Neural cell (in vitro differentiated cells): Measurements from ENCODE around the gene POLE4. TPM values are rescaled to one million over a fixed set of nuclear protein-coding genes. Genes with fewer than 3 reads are reported as not detected.

Experiments used
- H2AFZ ChIP-seq: fragments of 200-600, 300-800 bp; sonication (generic), shearing (Covaris generic); 2 replicates; pipeline ENCODE4 v1.6.0; 2014; ENCODE audit warnings: low read depth, mild to moderate bottlenecking, antibody characterized with exemption, low read length, moderate library complexity
- H3F3A ChIP-seq: fragments of 200-600 bp; shearing (Covaris generic); 2 replicates; pipeline ENCODE4 v1.6.1; 2016; ENCODE audit warnings: mild to moderate bottlenecking, moderate library complexity, mixed read lengths, antibody characterized with exemption, low read length; ENCODE audit not compliant: insufficient read depth, poor library complexity, severe bottlenecking
- H3K27ac ChIP-seq: fragments of 200-600, 300-800 bp; sonication (generic), shearing (Covaris generic); 2 replicates; pipeline ENCODE4 v1.5.1; 2014; ENCODE audit warnings: mild to moderate bottlenecking, low read length, moderate library complexity
- H3K27me3 ChIP-seq: fragments of 300-800, 200-600 bp; sonication (generic), shearing (Covaris generic); 2 replicates; pipeline ENCODE4 v1.6.0; 2014; ENCODE audit warnings: mild to moderate bottlenecking, low read depth, low read length, moderate library complexity; ENCODE audit not compliant: insufficient read depth
- H3K36me3 ChIP-seq: fragments of 300-800, 200-600 bp; sonication (generic), shearing (Covaris generic); 2 replicates; pipeline ENCODE4 v1.5.1; 2014; ENCODE audit warnings: mild to moderate bottlenecking, antibody characterized with exemption, low read length, moderate library complexity; ENCODE audit not compliant: insufficient read depth
- H3K4me2 ChIP-seq: fragments of 300-800, 200-600 bp; sonication (generic), shearing (Covaris generic); 2 replicates; pipeline ENCODE4 v1.6.0; 2014; ENCODE audit warnings: mild to moderate bottlenecking, low read length
- H3K4me3 ChIP-seq: fragments of 300-800, 200-600 bp; sonication (generic), shearing (Covaris generic); 2 replicates; pipeline ENCODE4 v1.5.1; 2014; ENCODE audit warnings: mild to moderate bottlenecking, low read length, moderate library complexity
- H3K79me2 ChIP-seq: fragments of 200-600 bp; shearing (Covaris generic); replicated peaks from 2 replicates; pipeline ENCODE4 v1.6.0; 2014; ENCODE audit warnings: mild to moderate bottlenecking, low read length, moderate library complexity; ENCODE audit not compliant: insufficient read depth
- H3K9ac ChIP-seq: fragments of 300-800, 200-600 bp; sonication (generic), shearing (Covaris generic); 2 replicates; pipeline ENCODE4 v1.6.1; 2016; ENCODE audit warnings: mild to moderate bottlenecking, low read length, mixed read lengths
- H3K9me2 ChIP-seq: fragments of 200-600 bp; shearing (Covaris generic); 2 replicates; pipeline ENCODE4 v1.6.1; 2016; ENCODE audit warnings: mild to moderate bottlenecking, low read length, mixed read lengths; ENCODE audit not compliant: insufficient read depth
- H3K9me3 ChIP-seq: fragments of 200-600, 300-800 bp; sonication (generic), shearing (Covaris generic); 2 replicates; pipeline ENCODE4 v1.6.1; 2016; ENCODE audit warnings: mild to moderate bottlenecking, mixed run types, low read length, moderate library complexity, mixed read lengths
- H4K20me1 ChIP-seq: fragments of 200-600 bp; shearing (Covaris generic); 2 replicates; pipeline ENCODE4 v1.6.1; 2016; ENCODE audit warnings: mild to moderate bottlenecking, mixed run types; ENCODE audit not compliant: insufficient read depth
- EP300 ChIP-seq: fragments of 450-650 bp; conservative IDR thresholded peaks from 2 replicates; pipeline ENCODE4 v1.6.1; 2014; ENCODE audit warnings: antibody characterized with exemption, mild to moderate bottlenecking, moderate library complexity; ENCODE audit not compliant: poor library complexity, severe bottlenecking
- EZH2 ChIP-seq: fragments of 200-600, 300-800 bp; shearing (Covaris generic), sonication (generic); IDR thresholded peaks from 2 replicates; pipeline ENCODE4 v1.6.1; 2014; ENCODE audit warnings: antibody characterized with exemption, low read length, borderline replicate concordance, mild to moderate bottlenecking; ENCODE audit not compliant: insufficient read depth, poor library complexity, severe bottlenecking
- MXI1 ChIP-seq: fragments of 450-650 bp; conservative IDR thresholded peaks from 2 replicates; pipeline ENCODE4 v1.6.1; 2014; ENCODE audit warnings: antibody characterized with exemption, mild to moderate bottlenecking; ENCODE audit not compliant: poor library complexity, severe bottlenecking
- POLR2AphosphoS5 ChIP-seq: IDR thresholded peaks from 2 replicates; pipeline ENCODE4 v1.6.1; 2012
- RAD21 ChIP-seq: fragments of 450-650 bp; conservative IDR thresholded peaks from 2 replicates; pipeline ENCODE4 v1.6.1; 2014; ENCODE audit warnings: antibody characterized with exemption, mild to moderate bottlenecking, moderate library complexity
- SMC3 ChIP-seq: fragments of 450-650 bp; conservative IDR thresholded peaks from 2 replicates; pipeline ENCODE4 v1.6.1; 2014; ENCODE audit warnings: antibody characterized with exemption, mild to moderate bottlenecking, moderate library complexity; ENCODE audit not compliant: poor library complexity
- TAF1 ChIP-seq: IDR thresholded peaks from 2 replicates; pipeline ENCODE4 v1.6.1; 2012; ENCODE audit warnings: low read depth
- polyA plus RNA-seq: library from polyadenylated mRNA; depleted of rRNA; stranded (reverse); fragments of >200 nt; gene quantifications from 2 replicates; pipeline ENCODE4 v1.2.3, GENCODE V29; 2014
- TF ChIP-seq, protein P1 (sequence below): fragments of 450-650 bp; IDR thresholded peaks from 2 replicates; pipeline ENCODE4 v1.5.1; 2014; ENCODE audit warnings: antibody characterized with exemption, mild to moderate bottlenecking, moderate library complexity; ENCODE audit not compliant: poor library complexity, severe bottlenecking
- TF ChIP-seq, protein P2 (sequence below): IDR thresholded peaks from 2 replicates; pipeline ENCODE4 v1.6.1; 2012; ENCODE audit warnings: borderline replicate concordance

The POLE4 gene
- polyA plus RNA-seq, 1 donor from 2014 or later, result 35.9 TPM

DNA sequence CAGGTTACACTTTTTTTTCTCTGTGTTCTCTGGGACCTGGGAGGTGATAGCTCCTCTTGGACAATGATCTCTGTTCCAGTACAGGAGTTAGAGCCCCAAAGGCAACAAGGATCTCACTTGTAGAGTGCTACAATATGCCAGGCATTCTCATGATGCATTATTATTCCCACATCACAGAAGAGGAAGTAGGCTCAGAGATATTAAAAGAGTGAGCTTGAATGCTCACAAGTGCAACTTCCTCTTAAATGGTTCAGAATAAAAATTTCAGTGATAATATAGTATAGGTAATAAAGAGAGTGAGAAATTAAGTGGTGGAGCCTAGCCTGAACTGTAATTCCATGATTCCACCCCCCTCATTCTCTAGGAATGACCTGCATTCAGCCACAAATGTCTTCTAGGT is 21.4 kb downstream of the POLE4 start:
- Histone ChIP-seq H3K27me3 (no peaks in the 10 kb centered on the region), H3K4me3 (no peak overlapping the region), H3K79me2 (no peaks in the 10 kb centered on the region), H3K9me3 (no peaks in the 10 kb centered on the region), H2AFZ (no peak overlapping the region), H3K9me2 (no peaks in the 10 kb centered on the region), H3K4me2 (no peak overlapping the region), H3K36me3 (no peaks in the 10 kb centered on the region), H3K27ac (no peak overlapping the region), H4K20me1 (no peaks in the 10 kb centered on the region), H3F3A (no peaks in the 10 kb centered on the region), H3K9ac (no peak overlapping the region)
- TF ChIP-seq EZH2, result no peak
- TF ChIP-seq MXI1, result no peak
- TF ChIP-seq, protein P1, sequence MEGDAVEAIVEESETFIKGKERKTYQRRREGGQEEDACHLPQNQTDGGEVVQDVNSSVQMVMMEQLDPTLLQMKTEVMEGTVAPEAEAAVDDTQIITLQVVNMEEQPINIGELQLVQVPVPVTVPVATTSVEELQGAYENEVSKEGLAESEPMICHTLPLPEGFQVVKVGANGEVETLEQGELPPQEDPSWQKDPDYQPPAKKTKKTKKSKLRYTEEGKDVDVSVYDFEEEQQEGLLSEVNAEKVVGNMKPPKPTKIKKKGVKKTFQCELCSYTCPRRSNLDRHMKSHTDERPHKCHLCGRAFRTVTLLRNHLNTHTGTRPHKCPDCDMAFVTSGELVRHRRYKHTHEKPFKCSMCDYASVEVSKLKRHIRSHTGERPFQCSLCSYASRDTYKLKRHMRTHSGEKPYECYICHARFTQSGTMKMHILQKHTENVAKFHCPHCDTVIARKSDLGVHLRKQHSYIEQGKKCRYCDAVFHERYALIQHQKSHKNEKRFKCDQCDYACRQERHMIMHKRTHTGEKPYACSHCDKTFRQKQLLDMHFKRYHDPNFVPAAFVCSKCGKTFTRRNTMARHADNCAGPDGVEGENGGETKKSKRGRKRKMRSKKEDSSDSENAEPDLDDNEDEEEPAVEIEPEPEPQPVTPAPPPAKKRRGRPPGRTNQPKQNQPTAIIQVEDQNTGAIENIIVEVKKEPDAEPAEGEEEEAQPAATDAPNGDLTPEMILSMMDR, result no peak
- TF ChIP-seq RAD21, result no peak
- TF ChIP-seq SMC3, result no peak
- no peak for TF ChIP-seq EP300
- TF ChIP-seq, protein P2, sequence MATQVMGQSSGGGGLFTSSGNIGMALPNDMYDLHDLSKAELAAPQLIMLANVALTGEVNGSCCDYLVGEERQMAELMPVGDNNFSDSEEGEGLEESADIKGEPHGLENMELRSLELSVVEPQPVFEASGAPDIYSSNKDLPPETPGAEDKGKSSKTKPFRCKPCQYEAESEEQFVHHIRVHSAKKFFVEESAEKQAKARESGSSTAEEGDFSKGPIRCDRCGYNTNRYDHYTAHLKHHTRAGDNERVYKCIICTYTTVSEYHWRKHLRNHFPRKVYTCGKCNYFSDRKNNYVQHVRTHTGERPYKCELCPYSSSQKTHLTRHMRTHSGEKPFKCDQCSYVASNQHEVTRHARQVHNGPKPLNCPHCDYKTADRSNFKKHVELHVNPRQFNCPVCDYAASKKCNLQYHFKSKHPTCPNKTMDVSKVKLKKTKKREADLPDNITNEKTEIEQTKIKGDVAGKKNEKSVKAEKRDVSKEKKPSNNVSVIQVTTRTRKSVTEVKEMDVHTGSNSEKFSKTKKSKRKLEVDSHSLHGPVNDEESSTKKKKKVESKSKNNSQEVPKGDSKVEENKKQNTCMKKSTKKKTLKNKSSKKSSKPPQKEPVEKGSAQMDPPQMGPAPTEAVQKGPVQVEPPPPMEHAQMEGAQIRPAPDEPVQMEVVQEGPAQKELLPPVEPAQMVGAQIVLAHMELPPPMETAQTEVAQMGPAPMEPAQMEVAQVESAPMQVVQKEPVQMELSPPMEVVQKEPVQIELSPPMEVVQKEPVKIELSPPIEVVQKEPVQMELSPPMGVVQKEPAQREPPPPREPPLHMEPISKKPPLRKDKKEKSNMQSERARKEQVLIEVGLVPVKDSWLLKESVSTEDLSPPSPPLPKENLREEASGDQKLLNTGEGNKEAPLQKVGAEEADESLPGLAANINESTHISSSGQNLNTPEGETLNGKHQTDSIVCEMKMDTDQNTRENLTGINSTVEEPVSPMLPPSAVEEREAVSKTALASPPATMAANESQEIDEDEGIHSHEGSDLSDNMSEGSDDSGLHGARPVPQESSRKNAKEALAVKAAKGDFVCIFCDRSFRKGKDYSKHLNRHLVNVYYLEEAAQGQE, result no peak
- no peak for TF ChIP-seq TAF1
- no peak for TF ChIP-seq POLR2AphosphoS5

DNA sequence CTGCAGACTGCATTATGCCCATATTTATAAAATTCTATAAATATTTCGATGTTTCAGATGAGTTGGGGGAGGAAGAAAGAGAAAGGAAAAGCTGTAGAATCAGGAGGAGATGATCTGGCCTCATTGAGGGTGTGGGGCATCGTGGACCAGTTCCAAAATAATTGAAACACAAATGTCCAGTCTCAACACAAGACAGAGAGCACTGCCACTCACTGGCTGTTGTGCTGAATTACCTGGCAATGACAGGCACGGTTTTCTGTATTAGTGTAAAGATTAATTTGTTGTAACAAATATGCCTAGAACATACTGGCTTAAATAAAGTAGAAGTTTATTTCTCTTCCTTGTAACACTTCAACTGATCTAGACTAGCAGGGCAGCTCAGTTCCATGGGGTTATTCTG is 24.1 kb downstream of the POLE4 start:
- Histone ChIP-seq H3K27me3 (no peaks in the 10 kb centered on the region), H2AFZ (no peak overlapping the region), H3K9me3 (no peaks in the 10 kb centered on the region), H3K27ac (no peak overlapping the region), H3F3A (no peaks in the 10 kb centered on the region), H3K4me2 (no peak overlapping the region), H3K36me3 (no peaks in the 10 kb centered on the region), H3K9me2 (no peaks in the 10 kb centered on the region), H3K9ac (no peak overlapping the region), H4K20me1 (no peaks in the 10 kb centered on the region), H3K4me3 (no peak overlapping the region), H3K79me2 (no peaks in the 10 kb centered on the region)
- no peak for TF ChIP-seq EP300
- TF ChIP-seq, protein P1, result no peak
- TF ChIP-seq SMC3, result no peak
- TF ChIP-seq, protein P2, result no peak
- no peak for TF ChIP-seq RAD21
- TF ChIP-seq MXI1, result no peak
- TF ChIP-seq EZH2, result no peak
- no peak for TF ChIP-seq TAF1
- TF ChIP-seq POLR2AphosphoS5, result no peak
